Stimulated activated CD4-positive, alpha-beta T cell treated with anti-CD3 and anti-CD28 coated beads, TNF-alpha, amount 100 ng/mL, for 24 hours (primary cell): ENCODE data around the gene USO1.
"Not testable (repeated sequence)": the region's sequence is repeated elsewhere in the genome, so short reads cannot be mapped to it uniquely, and the experiment has no call there.

Experiments
- DNase-seq, 3 experiments: peaks; one replicate each; pipeline ENCODE4 v3.0.0-alpha.2; 2020; ENCODE audit warnings: low read depth in 3 of 3

USO1 gene

DNA sequence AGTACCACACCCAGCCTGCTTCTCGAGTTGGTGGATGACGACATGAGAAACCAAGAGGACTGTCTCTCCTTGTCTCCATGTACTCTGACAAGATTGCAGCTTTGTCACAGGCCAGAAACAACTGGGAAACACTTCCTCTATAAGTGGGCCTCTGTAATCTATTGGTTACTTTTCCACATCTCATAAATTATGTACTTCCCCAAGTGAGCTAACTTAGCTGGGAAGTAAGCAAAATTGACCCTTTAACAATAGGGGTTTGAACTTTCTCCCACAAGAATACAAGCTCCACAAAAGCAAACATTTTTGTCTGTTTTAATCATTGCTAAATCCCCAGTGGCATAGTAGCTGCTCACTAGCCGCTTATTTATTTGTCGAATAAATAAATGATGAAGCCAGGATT lies 14.1 kb upstream of the USO1 start:
- no peak for DNase-seq

DNA sequence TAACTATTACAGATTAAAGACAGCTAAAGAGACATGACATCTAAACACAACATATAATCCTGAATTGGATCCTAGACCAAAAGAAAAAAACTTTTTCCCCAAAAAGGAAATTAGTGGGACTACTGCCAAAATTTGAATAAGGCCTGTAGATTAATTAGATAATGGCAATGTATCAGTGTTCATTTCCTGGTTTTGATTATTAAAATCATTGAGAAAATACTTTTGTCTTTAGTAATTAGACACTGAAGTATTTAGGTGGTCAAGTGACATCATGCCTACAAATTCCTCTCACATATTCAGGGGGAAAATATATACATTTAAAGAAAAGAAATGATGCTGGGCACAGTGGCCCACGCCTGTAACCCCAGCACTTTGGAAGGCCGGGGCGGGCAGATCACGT lies 10.4 kb upstream of the USO1 start:
- DNase-seq = no peak

DNA sequence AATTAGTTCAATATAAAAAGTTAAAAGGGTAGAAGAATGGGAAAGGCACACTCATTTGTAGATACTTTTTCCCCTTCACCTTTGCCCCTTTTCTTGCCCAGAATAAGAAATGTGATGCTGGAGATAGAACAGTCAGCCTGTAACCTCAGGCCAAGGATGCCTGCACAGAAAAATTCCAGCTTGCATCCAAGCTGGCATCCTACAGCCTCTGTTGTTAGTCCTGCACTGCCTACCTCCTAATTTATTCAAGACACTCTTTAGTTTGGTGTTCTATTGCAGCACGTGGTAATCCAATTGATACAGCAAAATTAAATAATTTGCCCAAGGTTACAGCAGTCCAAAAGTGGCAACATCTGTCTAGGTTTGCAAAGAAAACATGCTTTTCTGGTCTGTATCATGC lies 9.7 kb upstream of the USO1 start:
- DNase-seq = no peak

DNA sequence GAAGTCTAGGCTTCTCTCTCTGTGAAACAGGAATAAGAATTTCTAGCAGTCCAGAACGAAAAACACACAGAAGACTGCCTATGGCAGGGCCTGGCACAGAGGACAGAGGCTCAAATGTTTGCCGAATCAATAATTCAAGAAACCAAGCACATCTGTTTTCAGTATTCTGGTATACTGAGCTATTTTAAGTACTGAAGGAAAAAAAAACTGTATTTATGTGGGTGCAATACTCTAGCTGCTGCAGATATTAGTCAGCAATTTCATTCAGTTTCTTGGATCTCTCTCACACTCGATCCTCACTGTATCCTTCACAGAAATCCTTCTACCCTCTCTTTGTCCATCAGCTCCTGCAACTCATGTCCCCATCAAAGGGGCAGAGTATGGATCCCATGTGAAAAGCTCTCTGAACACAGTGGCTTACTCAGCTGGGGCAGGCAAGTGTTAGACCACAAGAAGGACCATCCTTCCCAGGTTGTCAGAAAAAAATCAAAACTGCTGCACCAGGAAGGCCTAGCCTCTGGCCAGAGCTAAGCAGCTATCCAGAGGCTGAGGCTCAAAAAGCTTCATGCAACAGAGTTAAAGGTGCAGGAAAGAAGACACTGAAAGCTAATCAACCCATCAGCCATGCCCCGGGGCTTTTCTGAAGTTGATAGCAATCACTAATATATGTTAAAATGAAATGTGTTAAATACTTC lies 9.1 kb upstream of the USO1 start:
- DNase-seq = no peak

DNA sequence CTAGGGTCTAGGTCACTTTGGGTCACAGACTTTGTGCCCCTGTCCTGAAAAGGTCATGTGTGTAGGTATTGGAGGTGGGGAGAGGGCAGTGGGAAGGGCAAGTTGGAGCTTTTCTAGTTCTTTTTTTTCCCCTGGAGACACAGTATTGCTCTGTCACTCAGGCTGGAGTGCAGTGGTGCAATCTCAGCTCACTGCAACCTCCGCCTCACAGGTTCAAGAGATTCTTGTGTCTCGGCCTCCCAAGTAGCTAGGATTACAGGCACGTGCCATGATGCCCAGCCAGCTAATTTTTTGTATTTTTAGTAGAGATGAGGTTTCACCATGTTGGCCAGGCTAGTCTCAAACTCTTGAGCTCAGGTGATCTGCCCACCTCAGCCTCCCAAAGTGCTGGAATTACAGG lies 8.3 kb upstream of the USO1 start:
- not testable (repeated sequence) for DNase-seq

DNA sequence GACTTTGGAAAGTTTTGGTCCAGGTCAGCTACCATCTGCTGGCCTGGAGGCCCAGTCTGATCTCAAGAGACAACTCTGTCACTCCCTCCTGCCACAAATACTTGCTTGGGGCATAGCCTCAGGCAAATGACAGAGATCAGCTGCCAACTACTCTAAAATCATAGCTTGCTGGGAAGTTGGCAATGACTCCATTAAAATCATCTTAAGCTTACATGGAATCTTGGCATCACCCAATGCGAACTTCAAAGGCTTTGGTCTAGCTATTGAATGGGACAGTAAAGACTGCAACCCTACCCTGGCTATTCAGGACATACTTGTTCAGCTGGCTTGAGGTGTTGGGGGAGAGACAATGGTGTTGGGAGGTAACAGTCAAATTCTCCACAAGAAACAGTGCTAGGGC lies 7.0 kb upstream of the USO1 start:
- DNase-seq = no peak

DNA sequence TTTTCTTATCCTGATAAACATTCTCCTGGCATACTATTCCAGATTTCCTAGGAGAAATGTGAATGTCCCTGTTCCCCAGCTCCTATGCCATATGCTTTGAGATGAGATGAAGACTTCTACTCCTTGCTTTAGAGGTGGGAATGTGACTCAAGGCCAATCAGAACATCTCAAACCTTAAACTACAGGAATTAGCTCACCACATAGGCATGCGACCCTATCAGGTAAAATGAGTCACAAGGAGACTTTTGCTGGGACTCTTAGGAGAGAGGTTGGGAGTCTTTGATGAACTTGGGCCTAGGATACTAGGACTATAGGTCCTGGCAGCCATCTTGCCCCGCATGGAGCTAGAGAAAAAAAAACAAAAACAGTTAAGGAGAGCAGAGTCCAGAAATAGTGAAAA lies 5.8 kb upstream of the USO1 start:
- DNase-seq = no peak

DNA sequence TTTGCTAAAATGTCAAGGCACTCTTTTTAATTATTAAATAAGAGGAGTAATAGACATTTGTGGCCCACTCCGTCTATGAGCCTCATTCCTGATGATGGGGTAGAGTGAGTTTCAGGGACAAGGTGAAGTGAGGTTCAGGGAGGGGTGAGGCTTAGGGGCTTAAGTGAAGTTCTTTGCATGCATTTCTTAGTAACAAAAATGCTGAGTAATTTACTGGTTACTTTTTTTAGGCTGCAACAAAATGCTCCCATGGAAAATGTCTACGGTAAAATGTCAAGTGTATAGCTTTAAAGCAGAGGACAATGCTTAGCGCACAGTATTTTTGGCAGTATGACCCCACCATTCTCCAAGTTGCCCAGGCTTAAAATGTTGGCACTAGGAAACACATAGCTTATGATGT lies 2.0 kb upstream of the USO1 start:
- no peak for DNase-seq

DNA sequence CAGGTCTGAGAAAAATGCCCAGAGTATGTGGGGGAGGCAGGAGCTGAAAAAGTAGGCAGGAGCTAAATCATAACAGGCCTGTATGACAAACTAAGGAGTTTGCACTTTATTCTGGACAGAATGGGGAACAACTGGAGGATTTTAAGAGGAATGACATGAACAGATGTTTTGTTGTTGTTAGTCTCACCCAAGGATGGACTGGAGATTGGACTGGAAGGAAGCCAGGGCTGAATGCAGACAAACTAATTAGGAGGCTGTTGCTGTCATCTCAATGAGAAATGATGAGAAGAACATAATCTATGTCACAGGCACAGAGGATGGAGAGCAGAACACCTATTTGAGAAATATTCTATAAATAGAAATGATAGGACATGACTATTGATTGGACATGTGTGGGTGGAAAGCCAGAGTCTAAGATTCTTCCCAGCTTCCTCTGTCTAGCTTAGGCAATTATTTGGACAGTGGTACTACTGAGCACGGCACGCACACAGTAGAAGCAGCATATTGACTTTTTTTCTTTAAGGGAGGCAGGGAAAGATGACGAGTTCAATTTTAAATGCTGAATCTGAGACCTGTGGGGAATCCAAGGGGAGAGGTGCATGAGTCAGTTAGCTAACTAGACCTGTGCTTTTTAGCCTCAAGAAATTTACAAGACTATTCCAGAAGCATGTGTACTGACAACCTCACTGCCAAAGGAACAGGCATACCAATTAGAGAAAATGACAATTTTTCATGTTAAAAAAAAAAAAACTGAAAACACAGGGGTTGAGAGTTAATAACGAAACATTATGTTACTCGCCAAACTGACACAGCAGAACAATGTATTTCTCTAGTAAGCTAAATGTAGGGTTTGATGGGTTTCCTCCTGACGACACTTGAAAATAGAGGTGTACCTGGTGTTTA lies 963 bp upstream of the USO1 start:
- DNase-seq = no peak

DNA sequence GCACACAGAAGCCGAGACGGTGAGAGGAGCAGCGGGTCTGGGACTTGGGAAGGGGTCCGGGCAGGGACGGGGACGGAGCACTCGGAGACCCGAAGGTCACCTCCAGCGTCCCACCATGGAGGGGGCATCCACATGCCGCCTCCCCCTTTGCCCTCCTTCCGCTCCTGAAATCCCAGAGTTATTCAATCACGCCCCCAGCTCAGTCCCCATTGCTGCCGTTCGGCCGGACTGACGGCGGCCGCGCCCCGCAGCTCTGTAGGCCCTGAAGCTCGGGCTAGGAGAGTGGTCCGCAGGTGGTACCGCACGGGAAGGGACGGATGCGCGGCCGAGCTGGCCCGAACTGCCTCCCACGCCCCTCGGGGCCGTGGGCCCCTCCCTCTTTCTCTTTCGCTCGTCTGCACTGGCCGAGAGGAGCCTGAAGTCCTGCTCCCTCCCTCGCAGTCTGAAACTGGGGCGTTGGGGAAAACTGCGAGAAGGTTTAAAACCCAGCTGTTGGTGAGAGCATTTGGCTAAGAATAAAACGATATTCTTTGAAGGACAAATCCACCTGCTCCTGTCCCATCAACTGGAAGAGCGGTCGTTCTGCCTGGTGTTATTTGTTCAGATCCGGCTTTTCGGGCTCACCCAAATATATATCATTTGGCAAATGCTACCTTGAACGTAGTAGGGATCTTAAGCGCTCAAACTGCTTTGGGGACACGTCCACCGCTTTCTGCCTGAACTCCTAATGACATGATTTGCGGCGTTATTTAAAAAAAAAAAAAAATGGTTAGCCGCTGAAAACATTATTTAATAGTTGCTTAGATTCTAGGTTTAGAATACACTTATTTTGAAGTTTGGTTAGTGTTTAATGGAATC lies 719 bp downstream of the USO1 start:
- DNase-seq = peak; percentile 7 to 53 (median 13)

DNA sequence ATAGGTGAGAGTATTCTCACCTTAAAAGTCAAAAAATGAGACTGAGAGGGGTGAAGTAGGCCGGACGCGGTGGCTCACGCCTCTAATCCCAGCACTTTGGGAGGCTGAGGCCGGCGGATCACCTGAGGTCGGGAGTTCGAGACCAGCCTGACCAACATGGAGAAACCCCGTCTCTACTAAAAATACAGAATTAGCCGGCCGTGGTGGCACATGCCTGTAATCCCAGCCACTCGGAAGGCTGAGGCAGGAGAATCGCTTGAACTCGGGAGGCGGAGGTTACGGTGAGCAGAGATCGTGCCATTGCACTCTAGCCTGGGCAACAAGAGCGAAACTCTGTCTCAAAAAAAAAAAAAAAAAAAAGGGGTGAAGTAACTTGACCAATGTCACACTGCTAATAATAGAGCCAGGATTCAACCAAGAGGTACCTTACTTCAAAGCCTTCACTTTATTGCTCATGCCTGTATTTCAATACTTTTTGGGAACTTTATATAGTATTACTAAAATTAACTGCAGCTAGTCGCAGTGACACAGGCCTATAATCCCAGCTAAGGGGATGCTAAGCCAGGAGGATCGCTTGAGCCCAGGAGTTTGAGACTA lies 1.7 kb downstream of the USO1 start:
- DNase-seq = not testable (repeated sequence)

DNA sequence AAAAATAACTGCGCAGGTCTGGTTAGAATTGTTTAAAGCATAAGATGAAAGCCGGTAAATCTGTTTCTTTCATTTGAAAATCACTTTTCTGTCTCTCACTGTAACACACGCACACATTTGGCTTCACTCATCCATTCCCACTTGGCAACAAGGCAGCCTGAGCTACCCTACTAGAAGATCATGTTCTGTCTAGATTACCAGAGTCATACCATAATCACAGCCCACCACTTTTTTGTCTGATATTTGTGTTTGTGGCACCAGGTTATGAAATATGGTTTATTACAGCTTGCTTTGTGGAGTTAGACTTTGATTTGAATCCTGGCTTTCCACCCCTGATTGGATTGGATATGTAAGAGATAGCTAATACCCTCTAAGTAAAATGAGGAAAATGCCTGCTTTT lies 2.2 kb downstream of the USO1 start:
- DNase-seq = no peak

DNA sequence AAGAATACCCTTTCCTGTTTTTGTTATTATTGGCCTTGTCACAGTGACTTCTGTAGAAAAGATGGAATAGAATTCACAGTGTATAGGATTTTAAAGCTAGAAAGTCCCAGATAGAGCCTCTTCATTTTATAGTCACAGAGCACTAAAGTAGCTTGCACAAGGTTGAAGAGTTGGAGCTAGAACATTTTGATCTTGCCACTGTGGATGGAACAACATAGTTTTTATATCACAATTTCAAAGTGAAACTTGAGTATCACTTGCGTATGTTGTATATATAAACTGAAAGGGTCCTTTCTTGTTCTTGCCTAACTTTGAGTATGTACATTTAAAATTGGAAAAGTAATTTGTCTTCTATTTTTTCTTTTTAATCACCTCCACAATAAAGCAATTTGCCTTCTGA lies 2.7 kb downstream of the USO1 start:
- no peak for DNase-seq

DNA sequence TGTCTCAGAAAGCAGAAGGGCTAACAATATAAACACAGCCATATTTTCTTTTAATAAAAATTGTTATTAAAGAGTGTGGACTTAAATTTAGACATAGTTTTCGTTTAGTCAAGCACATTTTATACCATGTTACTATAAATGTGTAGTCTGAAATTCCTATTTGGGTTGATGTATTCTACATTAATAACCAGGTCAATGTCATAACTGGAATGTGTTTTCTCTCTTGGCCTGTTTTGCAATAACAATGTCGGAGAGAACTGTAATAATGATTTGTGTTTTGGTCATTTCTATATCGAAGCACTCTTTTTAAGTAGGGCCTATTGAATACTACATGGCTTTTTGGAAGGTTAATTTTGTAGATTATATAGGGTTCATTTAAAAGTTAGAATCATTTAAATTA lies 5.5 kb downstream of the USO1 start:
- no peak for DNase-seq

DNA sequence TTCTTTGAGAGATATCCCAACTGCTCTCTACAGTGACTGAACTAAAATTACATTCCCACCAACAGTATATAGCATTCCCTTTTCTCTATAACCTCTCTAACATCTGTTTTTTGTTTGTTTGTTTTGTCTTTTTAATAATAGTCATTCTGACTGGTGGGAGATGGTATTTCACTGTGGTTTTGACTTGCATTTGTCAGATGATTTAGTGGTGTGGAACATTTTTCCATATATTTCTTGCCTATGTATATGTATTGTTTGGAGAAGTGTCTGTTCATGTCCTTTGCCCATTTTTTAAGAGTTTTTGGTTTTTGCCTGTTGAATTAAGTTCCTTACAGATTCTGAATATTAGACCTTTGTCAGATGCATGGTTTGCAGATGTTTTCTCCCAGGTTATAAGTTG lies 9.0 kb downstream of the USO1 start:
- DNase-seq = no peak

DNA sequence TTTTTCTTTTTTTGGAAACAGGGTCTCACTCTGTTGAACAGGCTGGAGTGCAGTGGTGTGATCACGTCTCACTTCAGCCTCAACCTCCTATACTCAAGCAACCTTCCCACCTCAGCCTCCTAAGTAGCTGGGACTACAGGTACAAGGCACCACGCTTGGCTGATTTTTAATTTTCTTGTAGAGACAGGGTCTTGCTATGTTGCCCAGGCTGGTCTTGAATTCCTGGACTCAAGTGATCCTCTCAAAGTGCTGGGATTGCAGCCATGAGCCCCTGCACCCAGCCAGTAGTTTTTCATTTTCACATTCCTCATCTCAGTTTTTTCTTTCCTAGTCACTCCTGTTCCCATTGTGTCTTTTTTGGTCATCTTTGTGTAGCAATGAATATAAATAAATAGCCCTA lies 11.1 kb downstream of the USO1 start:
- no peak for DNase-seq

DNA sequence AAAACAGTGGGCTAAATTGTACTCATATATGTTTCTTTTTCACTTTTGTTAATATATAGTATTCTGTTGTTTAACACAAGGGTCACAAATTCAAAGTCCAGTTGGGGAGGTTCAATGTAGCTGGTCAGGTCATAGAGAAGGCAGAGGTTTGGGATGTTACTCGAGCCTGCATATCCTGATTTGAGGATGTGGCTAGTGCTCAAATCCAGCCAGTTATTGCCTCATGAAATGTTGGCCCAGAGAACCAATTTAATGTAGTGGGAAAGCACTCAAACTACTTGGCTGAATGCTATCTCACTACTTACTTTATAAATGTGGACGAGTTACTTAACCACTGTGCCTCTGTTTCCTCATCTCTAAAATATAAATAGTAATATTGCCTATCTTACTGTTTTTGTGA lies 12.5 kb downstream of the USO1 start:
- DNase-seq = no peak

DNA sequence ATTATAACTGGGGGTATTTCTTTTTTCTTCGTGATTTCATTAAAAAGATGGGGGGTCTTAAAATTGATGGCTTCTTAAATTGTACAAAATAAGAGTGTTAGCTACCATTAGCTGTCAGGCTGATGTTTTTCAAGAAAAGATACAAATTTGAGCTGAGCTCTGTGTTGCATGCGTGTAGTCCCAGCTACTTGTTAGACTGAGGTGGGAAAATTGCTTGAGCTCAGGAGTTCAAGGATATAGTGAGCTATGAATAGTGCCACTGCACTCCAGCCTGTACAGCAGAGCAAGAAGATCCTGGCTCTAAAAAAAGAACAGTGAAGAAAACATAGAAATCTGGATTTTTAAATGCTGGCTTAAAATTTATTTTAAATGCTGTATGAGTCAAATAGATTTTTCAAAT lies 13.0 kb downstream of the USO1 start:
- DNase-seq = no peak

DNA sequence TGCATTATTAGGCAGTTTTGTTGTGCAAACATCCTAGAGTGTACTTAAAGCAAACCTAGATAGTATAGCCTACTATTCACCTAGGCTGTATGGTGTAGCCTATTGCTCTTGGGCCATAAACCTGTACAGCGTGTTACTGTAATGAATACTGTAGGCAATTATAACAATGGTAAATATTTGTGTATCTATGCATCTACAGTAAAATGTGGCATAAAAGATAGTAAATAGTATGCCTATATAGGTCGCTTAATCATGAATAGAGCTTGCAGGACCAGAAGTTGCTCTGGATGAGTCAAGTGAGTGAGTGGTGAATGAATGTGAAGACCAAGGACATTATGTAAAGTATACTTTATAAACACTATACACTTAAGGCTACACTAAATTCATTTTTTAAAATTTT lies 16.6 kb downstream of the USO1 start:
- DNase-seq = no peak

DNA sequence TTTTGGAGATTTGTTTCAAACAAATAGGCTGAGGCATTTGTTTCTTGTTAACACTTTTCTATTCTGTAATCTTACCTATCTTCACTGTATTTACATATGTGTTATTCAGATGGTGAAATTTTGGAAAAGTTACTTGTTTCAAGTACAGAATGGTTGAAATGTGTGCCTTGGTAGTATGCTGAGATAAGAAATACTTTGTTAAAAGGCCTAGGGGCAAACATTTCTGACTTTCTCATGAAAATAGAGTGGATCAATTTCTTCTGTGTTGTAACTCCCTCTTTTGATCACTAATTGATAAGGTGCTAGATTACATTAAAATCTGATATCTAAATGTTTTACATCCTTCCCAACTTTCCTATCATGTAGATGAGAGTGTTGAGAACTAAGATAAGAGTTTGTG lies 18.1 kb downstream of the USO1 start:
- no peak for DNase-seq

DNA sequence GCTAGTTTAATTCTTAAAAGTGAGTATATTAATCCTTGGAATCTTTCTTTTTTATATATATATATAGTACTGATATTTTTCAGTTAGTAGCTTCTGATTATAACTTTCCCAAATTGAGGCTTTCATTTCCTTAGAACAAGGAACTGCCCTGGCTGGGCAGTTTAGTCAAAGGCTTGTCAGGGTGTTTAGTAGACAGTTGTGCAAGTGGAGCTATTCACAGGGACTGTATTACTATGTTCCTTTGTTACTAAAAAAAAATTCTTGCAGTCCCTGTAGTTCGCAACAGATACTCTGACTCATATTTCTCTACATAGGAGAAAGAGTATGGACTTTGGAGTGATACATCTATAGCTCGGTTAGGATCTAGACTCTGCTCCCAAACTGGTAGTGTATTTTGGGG lies 20.8 kb downstream of the USO1 start:
- no peak for DNase-seq

DNA sequence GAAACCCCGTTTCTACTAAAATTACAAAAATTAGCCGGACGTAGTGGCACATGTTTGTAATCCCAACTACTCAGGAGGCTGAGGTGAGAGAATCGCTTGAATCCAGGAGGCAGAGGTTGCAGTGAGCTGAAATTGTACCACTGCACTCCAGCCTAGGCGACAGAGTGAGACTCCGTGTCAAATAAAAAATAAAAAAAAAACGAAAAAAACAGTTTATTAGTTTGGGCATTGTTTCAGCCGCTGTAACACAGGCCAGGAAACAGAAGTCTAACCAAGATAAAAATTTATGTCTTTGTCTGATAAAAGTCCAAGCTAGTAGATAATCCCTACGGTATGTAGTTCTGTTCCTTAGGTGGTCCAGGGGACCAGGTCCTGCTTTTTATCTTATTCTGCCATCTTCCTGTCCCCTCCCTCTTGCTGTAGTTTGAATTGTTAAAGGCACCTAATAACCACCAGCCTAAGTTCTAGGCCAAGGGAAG lies 21.4 kb downstream of the USO1 start:
- DNase-seq = no peak
